ENCODE measurements around the gene MSLN.

Gene MSLN

DNA sequence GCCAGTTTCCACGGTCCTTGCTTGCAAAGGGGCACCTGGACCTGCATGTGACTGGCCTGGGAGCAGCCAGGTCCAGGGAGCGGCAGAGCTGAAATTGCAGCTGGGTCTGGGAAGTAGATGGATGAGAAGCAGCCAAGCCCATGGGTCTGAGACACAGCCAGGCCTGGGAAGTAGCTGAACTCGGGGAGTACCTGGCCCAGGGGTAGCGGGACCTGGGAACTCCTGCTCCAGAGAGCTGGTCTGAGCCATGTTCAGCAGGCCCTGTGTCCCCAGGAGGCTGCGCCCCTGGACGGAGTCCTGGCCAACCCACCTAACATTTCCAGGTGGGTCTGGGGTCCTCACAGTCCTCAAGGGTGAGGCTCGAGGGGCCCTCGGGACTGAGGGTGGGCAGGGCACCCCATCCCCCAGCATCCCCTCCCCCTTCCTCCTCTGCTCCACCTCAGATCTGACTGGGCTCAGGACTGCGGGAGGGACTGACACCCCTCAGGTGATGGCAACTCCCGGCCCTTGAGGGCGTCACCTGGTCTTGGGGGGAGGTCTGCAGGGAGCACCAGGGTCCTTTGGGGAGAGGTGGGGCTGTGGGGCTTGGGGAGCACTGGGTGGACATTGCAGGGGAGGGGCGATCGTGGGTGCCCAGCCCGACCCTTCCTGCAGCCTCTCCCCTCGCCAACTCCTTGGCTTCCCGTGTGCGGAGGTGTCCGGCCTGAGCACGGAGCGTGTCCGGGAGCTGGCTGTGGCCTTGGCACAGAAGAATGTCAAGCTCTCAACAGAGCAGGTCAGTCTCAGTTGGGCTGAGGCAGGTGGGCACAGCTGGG lies 3.0 kb downstream of the MSLN start:
- Histone ChIP-seq H3K9me3 (ENCODE audit: low read length) (no peaks in the 10 kb centered on the region), H3K4me3 (ENCODE audit: low read length) (no peak overlapping the region), H3K36me3 (ENCODE audit: insufficient read depth, low read length) (no peaks in the 10 kb centered on the region), H3K27me3 (ENCODE audit: insufficient read depth, low read length) (no peaks in the 10 kb centered on the region), H2AFZ (ENCODE audit: low read depth, low read length) (no peak overlapping the region), H3K4me1 (ENCODE audit: insufficient read depth, low read length) (peaks cover 3% of the 10 kb centered on the region)

DNA sequence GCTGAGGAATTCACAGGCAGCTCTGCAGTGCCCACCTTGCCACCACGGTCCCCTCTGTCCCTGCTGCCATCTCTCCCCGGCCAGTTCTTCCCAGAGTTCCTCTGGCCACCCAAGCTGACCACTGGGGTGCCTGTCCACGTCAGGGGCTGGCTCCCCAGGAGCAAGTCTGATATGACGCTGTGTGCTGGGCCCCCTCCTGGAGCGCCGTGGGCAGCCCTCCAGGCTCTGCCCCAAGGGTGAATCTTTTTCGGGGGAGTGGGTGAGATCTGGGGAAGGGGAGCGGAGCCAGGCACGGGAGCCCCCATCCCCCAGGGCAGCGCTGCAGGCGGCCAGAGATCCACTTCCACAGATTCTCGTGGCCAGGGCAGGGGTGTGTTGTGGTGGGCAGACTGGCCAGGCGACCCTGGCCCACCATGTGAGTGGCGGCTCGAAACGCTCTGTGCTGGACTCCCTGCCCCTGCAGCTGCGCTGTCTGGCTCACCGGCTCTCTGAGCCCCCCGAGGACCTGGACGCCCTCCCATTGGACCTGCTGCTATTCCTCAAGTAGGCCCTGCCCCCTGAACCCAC lies 3.7 kb downstream of the MSLN start:
- H3K4me1 ChIP-seq (ENCODE audit: insufficient read depth, low read length), result peaks cover 3% of the 10 kb centered on the region
- H2AFZ ChIP-seq (ENCODE audit: low read depth, low read length), result no peak overlapping the region
- no peaks in the 10 kb centered on the region for H3K27me3 ChIP-seq (ENCODE audit: insufficient read depth, low read length)
- H3K36me3 ChIP-seq (ENCODE audit: insufficient read depth, low read length), result no peaks in the 10 kb centered on the region
- H3K9me3 ChIP-seq (ENCODE audit: low read length), result no peaks in the 10 kb centered on the region
- H3K4me3 ChIP-seq (ENCODE audit: low read length), result no peak overlapping the region

DNA sequence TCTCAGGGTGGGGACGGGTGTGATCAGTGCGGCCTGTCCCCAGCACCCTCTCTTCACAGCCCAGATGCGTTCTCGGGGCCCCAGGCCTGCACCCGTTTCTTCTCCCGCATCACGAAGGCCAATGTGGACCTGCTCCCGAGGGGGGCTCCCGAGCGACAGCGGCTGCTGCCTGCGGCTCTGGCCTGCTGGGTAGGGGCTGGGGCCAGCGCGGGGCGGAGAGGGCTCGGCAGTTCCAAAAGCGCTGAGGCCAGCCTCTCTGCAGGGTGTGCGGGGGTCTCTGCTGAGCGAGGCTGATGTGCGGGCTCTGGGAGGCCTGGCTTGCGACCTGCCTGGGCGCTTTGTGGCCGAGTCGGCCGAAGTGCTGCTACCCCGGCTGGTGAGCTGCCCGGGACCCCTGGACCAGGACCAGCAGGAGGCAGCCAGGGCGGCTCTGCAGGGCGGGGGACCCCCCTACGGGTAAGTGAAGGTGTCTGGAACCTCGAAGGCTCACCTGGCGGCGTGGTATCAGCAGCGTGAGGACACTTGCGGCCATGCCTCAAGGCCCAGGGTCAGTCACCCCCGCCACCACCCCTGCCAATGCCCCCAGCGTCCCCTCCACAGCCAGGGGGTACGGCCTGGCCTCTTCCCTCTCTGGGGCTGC lies 4.4 kb downstream of the MSLN start:
- H3K27me3 ChIP-seq (ENCODE audit: insufficient read depth, low read length), result no peaks in the 10 kb centered on the region
- H3K4me3 ChIP-seq (ENCODE audit: low read length), result no peak overlapping the region
- no peak overlapping the region for H2AFZ ChIP-seq (ENCODE audit: low read depth, low read length)
- H3K4me1 ChIP-seq (ENCODE audit: insufficient read depth, low read length), result peaks cover 3% of the 10 kb centered on the region
- H3K36me3 ChIP-seq (ENCODE audit: insufficient read depth, low read length), result no peaks in the 10 kb centered on the region
- no peaks in the 10 kb centered on the region for H3K9me3 ChIP-seq (ENCODE audit: low read length)

DNA sequence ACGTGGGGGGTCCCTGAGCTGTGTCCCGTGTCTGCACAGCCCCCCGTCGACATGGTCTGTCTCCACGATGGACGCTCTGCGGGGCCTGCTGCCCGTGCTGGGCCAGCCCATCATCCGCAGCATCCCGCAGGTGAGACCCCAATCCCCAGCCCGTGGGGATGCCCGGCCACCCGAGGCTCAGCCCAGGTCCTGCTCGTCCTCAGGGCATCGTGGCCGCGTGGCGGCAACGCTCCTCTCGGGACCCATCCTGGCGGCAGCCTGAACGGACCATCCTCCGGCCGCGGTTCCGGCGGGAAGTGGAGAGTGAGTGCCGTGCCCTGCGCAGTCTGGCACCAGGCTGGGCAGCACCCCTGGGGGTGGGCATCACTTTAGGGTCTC lies 4.9 kb downstream of the MSLN start:
- H3K4me1 ChIP-seq (ENCODE audit: insufficient read depth, low read length), result no peaks in the 10 kb centered on the region
- H2AFZ ChIP-seq (ENCODE audit: low read depth, low read length), result no peak overlapping the region
- no peaks in the 10 kb centered on the region for H3K9me3 ChIP-seq (ENCODE audit: low read length)
- no peak overlapping the region for H3K4me3 ChIP-seq (ENCODE audit: low read length)
- H3K27me3 ChIP-seq (ENCODE audit: insufficient read depth, low read length), result no peaks in the 10 kb centered on the region
- H3K36me3 ChIP-seq (ENCODE audit: insufficient read depth, low read length), result no peaks in the 10 kb centered on the region

DNA sequence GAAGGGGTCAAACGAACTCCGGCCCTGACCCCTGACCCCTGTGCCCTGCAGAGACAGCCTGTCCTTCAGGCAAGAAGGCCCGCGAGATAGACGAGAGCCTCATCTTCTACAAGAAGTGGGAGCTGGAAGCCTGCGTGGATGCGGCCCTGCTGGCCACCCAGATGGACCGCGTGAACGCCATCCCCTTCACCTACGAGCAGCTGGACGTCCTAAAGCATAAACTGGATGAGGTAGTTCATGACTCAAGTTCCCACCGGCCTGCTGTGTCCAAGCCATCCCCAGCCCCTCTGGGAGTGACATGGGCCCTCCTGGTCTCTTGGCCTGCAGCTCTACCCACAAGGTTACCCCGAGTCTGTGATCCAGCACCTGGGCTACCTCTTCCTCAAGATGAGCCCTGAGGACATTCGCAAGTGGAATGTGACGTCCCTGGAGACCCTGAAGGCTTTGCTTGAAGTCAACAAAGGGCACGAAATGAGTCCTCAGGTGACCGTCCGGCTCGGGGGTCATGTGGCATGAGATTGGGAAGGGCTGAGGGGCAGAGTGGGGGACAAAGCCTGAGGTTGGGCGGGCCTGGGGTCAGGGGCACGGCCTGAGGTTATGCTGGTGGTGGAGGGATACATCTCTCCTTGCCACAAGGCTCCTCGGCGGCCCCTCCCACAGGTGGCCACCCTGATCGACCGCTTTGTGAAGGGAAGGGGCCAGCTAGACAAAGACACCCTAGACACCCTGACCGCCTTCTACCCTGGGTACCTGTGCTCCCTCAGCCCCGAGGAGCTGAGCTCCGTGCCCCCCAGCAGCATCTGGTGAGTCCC lies 5.7 kb downstream of the MSLN start:
- no peak overlapping the region for H2AFZ ChIP-seq (ENCODE audit: low read depth, low read length)
- no peaks in the 10 kb centered on the region for H3K36me3 ChIP-seq (ENCODE audit: insufficient read depth, low read length)
- H3K27me3 ChIP-seq (ENCODE audit: insufficient read depth, low read length), result no peaks in the 10 kb centered on the region
- H3K4me1 ChIP-seq (ENCODE audit: insufficient read depth, low read length), result no peaks in the 10 kb centered on the region
- H3K4me3 ChIP-seq (ENCODE audit: low read length), result no peak overlapping the region
- no peaks in the 10 kb centered on the region for H3K9me3 ChIP-seq (ENCODE audit: low read length)

DNA sequence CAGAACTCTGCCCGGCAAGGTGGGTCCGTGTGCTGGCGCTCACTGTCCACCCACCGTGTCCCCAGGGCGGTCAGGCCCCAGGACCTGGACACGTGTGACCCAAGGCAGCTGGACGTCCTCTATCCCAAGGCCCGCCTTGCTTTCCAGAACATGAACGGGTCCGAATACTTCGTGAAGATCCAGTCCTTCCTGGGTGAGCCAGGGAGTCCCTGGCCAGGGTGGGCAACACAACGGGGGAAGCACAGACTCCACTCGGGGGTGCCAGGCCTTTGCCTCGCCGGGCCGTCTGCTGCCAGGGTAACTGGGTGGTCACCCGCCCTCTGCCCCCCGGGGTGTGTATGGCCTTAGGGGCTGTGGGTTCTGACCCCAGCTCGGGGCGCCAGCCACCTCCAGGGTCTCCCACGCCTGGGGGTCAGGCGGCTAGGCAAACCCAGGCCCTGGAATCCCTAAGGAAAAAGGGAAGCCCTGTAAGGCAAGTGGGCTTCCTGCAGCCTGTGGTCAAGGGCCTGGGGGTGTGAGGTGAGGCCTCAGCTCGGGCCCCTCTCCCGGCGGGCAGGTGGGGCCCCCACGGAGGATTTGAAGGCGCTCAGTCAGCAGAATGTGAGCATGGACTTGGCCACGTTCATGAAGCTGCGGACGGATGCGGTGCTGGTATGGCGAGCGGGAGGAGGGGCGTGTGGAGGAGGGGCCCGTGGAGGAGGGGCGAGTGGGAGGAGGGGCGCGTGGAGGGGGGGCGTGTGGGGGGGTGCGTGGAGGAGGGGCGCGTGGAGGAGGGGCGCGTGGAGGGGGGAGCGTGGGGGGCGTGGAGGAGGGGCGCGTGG lies 6.5 kb downstream of the MSLN start:
- H3K9me3 ChIP-seq (ENCODE audit: low read length), result no peaks in the 10 kb centered on the region
- H3K36me3 ChIP-seq (ENCODE audit: insufficient read depth, low read length), result no peaks in the 10 kb centered on the region
- no peak overlapping the region for H2AFZ ChIP-seq (ENCODE audit: low read depth, low read length)
- no peaks in the 10 kb centered on the region for H3K4me1 ChIP-seq (ENCODE audit: insufficient read depth, low read length)
- no peaks in the 10 kb centered on the region for H3K27me3 ChIP-seq (ENCODE audit: insufficient read depth, low read length)
- no peak overlapping the region for H3K4me3 ChIP-seq (ENCODE audit: low read length)

DNA sequence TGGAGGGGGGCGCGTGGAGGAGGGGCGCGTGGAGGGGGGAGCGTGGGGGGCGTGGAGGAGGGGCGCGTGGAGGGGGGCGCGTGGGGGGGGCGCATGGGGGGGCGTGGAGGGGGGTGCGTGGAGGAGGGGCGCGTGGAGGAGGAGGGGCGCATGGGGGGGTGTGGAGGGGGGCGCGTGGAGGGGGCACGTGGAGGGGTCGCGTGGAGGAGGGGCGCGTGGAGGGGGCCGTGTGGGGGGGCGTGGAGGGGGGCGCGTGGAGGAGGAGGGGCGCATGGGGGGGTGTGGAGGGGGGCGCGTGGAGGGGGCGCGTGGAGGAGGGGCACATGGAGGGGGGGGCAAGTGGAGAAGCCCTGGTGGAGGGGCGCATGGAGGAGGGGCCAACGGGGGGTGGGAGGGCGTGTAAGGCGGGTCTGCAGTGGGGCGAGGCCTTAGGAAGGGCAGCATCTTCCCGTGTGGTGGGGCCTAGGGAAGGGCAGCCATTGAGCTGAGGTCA lies 7.3 kb downstream of the MSLN start:
- Histone ChIP-seq H3K36me3 (ENCODE audit: insufficient read depth, low read length) (no peaks in the 10 kb centered on the region), H3K9me3 (ENCODE audit: low read length) (no peaks in the 10 kb centered on the region), H2AFZ (ENCODE audit: low read depth, low read length) (no peak overlapping the region), H3K4me1 (ENCODE audit: insufficient read depth, low read length) (no peaks in the 10 kb centered on the region), H3K4me3 (ENCODE audit: low read length) (no peak overlapping the region), H3K27me3 (ENCODE audit: insufficient read depth, low read length) (no peaks in the 10 kb centered on the region)

DNA sequence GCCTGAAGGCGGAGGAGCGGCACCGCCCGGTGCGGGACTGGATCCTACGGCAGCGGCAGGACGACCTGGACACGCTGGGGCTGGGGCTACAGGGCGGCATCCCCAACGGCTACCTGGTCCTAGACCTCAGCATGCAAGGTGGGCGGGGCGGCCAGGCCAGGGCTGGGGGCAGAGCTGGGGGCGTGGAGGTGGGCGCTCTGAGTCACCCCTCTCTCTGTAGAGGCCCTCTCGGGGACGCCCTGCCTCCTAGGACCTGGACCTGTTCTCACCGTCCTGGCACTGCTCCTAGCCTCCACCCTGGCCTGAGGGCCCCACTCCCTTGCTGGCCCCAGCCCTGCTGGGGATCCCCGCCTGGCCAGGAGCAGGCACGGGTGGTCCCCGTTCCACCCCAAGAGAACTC lies 7.9 kb downstream of the MSLN start:
- Histone ChIP-seq H3K4me1 (ENCODE audit: insufficient read depth, low read length) (no peaks in the 10 kb centered on the region), H3K4me3 (ENCODE audit: low read length) (no peak overlapping the region), H3K27me3 (ENCODE audit: insufficient read depth, low read length) (no peaks in the 10 kb centered on the region), H3K9me3 (ENCODE audit: low read length) (no peaks in the 10 kb centered on the region), H3K36me3 (ENCODE audit: insufficient read depth, low read length) (no peaks in the 10 kb centered on the region), H2AFZ (ENCODE audit: low read depth, low read length) (no peak overlapping the region)

DNA sequence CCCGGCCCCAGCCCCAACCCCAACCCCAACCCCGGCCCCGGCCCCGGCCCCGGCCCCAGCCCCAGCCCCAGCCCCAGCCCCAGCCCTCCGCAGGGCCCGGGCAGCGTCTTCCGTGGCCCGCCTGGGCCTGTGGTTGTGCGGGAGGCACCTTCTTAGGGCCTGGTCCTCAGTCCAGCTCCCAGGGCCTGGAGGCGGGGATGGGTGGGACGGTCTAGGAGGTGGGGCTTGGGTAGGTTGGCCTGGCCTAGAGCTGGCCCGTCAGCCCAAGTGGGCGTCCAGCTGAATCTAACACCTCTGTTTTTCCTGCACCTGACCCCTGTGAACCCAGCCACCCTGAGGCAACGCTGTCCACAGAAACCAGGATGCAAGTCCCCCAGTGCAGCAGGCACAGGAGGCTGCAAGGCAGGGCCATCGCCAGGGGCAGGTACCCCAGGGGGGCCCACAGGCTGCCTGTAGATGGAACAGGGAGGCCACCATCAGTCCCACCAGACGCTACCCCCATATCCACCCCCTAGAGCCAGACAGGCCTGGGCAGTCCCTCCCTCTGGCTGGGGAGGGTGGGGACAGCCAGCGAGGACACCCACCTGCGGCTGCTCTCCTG lies 8.8 kb downstream of the MSLN start:
- no peaks in the 10 kb centered on the region for H3K4me1 ChIP-seq (ENCODE audit: insufficient read depth, low read length)
- H2AFZ ChIP-seq (ENCODE audit: low read depth, low read length), result no peak overlapping the region
- no peak overlapping the region for H3K4me3 ChIP-seq (ENCODE audit: low read length)
- peaks cover 3% of the 10 kb centered on the region for H3K27me3 ChIP-seq (ENCODE audit: insufficient read depth, low read length)
- H3K36me3 ChIP-seq (ENCODE audit: insufficient read depth, low read length), result no peaks in the 10 kb centered on the region
- H3K9me3 ChIP-seq (ENCODE audit: low read length), result no peaks in the 10 kb centered on the region

DNA sequence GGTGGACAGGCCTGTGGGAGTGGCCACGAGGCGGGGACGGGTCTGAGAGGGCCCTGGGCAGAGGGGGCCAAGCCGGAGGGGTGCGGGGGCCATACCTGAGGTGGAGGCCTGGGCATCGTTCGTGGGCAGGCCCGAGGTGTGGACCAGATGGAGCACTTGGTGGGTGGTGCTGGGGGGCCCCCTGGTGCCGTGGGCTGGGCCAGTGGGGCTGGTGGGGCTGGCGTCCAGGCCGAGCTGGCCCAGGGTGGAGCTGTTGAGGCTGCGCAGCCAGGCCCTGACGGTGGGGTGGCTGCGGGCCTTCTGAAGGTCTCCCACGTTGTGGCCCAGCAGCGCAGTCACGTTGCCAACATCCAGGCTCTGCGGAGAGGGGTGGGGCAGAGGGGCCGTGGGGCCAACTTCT lies 9.4 kb downstream of the MSLN start:
- Histone ChIP-seq H3K4me3 (ENCODE audit: low read length) (no peak overlapping the region), H3K27me3 (ENCODE audit: insufficient read depth, low read length) (peaks cover 3% of the 10 kb centered on the region), H2AFZ (ENCODE audit: low read depth, low read length) (no peak overlapping the region), H3K36me3 (ENCODE audit: insufficient read depth, low read length) (no peaks in the 10 kb centered on the region), H3K9me3 (ENCODE audit: low read length) (no peaks in the 10 kb centered on the region), H3K4me1 (ENCODE audit: insufficient read depth, low read length) (no peaks in the 10 kb centered on the region)

DNA sequence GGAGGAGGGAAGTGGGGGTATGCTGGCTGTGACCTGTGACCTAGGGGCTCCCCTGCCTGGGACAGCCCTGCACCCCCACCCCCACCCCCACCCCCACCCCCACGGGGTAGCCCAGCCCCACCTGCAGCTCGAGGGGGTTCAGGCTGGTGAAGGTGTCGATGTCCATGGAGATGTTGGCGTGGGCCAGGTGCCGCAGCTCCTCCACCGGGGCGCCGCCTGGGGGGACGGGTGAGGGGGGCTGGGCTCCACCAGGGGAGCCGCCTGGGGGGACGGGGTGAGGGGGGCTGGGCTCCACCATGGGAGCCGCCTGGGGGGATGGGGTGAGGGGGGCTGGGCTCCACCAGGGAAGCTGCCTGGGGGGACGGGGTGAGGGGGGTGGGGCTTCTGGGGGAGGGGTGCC lies 9.9 kb downstream of the MSLN start:
- Histone ChIP-seq H3K4me1 (ENCODE audit: insufficient read depth, low read length) (no peaks in the 10 kb centered on the region), H3K9me3 (ENCODE audit: low read length) (no peaks in the 10 kb centered on the region), H3K4me3 (ENCODE audit: low read length) (no peak overlapping the region), H3K36me3 (ENCODE audit: insufficient read depth, low read length) (no peaks in the 10 kb centered on the region), H3K27me3 (ENCODE audit: insufficient read depth, low read length) (peaks cover 3% of the 10 kb centered on the region), H2AFZ (ENCODE audit: low read depth, low read length) (no peak overlapping the region)

DNA sequence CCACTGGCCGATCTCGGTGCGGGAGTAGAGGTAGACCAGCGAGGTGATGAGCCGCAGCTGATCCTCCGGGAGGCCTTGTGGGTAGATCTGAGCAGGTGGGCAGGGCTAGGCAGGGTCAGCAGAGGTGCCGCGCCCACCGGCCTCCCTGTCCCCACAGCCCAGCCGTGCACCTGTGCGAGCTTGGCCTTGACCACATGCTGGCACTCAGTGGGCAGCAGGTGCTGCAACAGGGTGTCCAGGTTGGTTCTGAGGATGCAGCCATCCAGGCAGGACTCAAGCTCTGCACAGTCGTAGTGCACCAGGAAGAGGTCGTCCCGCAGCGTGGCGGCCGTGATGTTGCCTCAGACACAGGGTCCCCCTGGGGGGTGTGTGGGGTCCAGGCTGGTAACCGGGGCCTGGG lies 12.4 kb downstream of the MSLN start:
- Histone ChIP-seq H2AFZ (ENCODE audit: low read depth, low read length) (no peak overlapping the region), H3K36me3 (ENCODE audit: insufficient read depth, low read length) (no peaks in the 10 kb centered on the region), H3K27me3 (ENCODE audit: insufficient read depth, low read length) (peaks cover 11% of the 10 kb centered on the region), H3K4me1 (ENCODE audit: insufficient read depth, low read length) (no peaks in the 10 kb centered on the region), H3K9me3 (ENCODE audit: low read length) (no peaks in the 10 kb centered on the region), H3K4me3 (ENCODE audit: low read length) (no peak overlapping the region)
